RCC 7860 (cell line): ENCODE data around the gene SPINK9.
"Not testable (repeated sequence)": the region's sequence is repeated elsewhere in the genome, so short reads cannot be mapped to it uniquely, and the experiment has no call there.

Source experiments
- DNase-seq: peaks from one replicate; pipeline ENCODE4 v3.0.0-alpha.2; 2015; ENCODE audit warnings: low spot score
- FAIRE-seq: peaks from 2 replicates; lab custom pipeline; 2012; peaks lifted over from hg19 to GRCh38; lab: Jason Lieb, UNC

SPINK9 gene

GRCh38 chr5:148335259-148335658 lies at the start of gene SPINK9:
Gene SPINK9, plus strand, starts transcription at chr5:148335559. Its CDS starts 55 bp downstream, at chr5:148335614.
- DNase-seq (no peak), FAIRE-seq (no peak)

- DNase-seq (no peak), FAIRE-seq (no peak)
Observed at GRCh38 chr5:148290271-148291195, 44.8 kb upstream of the SPINK9 start.

- no peak for FAIRE-seq
- DNase-seq, result no peak
Observed at GRCh38 chr5:148297731-148298130, 37.6 kb upstream of the SPINK9 start.

- DNase-seq (no peak), FAIRE-seq (no peak)
Observed at GRCh38 chr5:148306446-148306845, 28.9 kb upstream of the SPINK9 start.

- DNase-seq, result no peak
- FAIRE-seq, result no peak
Observed at GRCh38 chr5:148309019-148309418, 26.3 kb upstream of the SPINK9 start.

GRCh38 chr5:148309746-148310145 lies 25.6 kb upstream of the SPINK9 start:
- DNase-seq (no peak), FAIRE-seq (no peak)

GRCh38 chr5:148311484-148311883 lies 23.9 kb upstream of the SPINK9 start:
- DNase-seq, result no peak
- no peak for FAIRE-seq

GRCh38 chr5:148312153-148312552 lies 23.2 kb upstream of the SPINK9 start, which contains the start of gene SPINK7:
Gene SPINK7, plus strand, starts transcription at chr5:148312423. Its CDS starts 61 bp downstream, at chr5:148312484.
- DNase-seq (no peak), FAIRE-seq (no peak)

- no peak for DNase-seq
Observed at GRCh38 chr5:148314187-148314586, 21.2 kb upstream of the SPINK9 start.

GRCh38 chr5:148314731-148315130 lies 20.6 kb upstream of the SPINK9 start:
- no peak for FAIRE-seq

More at GRCh38 chr5:148314187-148314586, 21.2 kb upstream of the SPINK9 start:
- no peak for FAIRE-seq

GRCh38 chr5:148320011-148320963 lies 15.1 kb upstream of the SPINK9 start:
- not testable (repeated sequence) for DNase-seq, FAIRE-seq

More at GRCh38 chr5:148314731-148315130, 20.6 kb upstream of the SPINK9 start:
- no peak for DNase-seq

- no peak for FAIRE-seq
Observed at GRCh38 chr5:148333262-148333849, 2.0 kb upstream of the SPINK9 start.

GRCh38 chr5:148336704-148337435 lies 1.5 kb downstream of the SPINK9 start:
- FAIRE-seq (no peak), DNase-seq (no peak)

More at GRCh38 chr5:148333262-148333849, 2.0 kb upstream of the SPINK9 start:
- no peak for DNase-seq

GRCh38 chr5:148342371-148343045 lies 7.1 kb downstream of the SPINK9 start:
- FAIRE-seq (no peak), DNase-seq (no peak)

- DNase-seq, result no peak
- no peak for FAIRE-seq
Observed at GRCh38 chr5:148343046-148343407, 7.7 kb downstream of the SPINK9 start.

- FAIRE-seq, result no peak
- DNase-seq, result no peak
Observed at GRCh38 chr5:148343603-148344487, 8.5 kb downstream of the SPINK9 start.

GRCh38 chr5:148347706-148348105 lies 12.3 kb downstream of the SPINK9 start:
- FAIRE-seq (no peak), DNase-seq (no peak)

GRCh38 chr5:148352696-148353095 lies 17.3 kb downstream of the SPINK9 start:
- no peak for FAIRE-seq

GRCh38 chr5:148353634-148354033 lies 18.3 kb downstream of the SPINK9 start:
- DNase-seq, result no peak
- no peak for FAIRE-seq

More at GRCh38 chr5:148352696-148353095, 17.3 kb downstream of the SPINK9 start:
- DNase-seq, result no peak
